ENCODE data around the gene IFT57.
"Not testable (repeated sequence)": the region's sequence is repeated elsewhere in the genome, so short reads cannot be mapped to it uniquely, and the experiment has no call there.

IFT57 gene, protein sequence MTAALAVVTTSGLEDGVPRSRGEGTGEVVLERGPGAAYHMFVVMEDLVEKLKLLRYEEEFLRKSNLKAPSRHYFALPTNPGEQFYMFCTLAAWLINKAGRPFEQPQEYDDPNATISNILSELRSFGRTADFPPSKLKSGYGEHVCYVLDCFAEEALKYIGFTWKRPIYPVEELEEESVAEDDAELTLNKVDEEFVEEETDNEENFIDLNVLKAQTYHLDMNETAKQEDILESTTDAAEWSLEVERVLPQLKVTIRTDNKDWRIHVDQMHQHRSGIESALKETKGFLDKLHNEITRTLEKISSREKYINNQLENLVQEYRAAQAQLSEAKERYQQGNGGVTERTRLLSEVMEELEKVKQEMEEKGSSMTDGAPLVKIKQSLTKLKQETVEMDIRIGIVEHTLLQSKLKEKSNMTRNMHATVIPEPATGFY

DNA sequence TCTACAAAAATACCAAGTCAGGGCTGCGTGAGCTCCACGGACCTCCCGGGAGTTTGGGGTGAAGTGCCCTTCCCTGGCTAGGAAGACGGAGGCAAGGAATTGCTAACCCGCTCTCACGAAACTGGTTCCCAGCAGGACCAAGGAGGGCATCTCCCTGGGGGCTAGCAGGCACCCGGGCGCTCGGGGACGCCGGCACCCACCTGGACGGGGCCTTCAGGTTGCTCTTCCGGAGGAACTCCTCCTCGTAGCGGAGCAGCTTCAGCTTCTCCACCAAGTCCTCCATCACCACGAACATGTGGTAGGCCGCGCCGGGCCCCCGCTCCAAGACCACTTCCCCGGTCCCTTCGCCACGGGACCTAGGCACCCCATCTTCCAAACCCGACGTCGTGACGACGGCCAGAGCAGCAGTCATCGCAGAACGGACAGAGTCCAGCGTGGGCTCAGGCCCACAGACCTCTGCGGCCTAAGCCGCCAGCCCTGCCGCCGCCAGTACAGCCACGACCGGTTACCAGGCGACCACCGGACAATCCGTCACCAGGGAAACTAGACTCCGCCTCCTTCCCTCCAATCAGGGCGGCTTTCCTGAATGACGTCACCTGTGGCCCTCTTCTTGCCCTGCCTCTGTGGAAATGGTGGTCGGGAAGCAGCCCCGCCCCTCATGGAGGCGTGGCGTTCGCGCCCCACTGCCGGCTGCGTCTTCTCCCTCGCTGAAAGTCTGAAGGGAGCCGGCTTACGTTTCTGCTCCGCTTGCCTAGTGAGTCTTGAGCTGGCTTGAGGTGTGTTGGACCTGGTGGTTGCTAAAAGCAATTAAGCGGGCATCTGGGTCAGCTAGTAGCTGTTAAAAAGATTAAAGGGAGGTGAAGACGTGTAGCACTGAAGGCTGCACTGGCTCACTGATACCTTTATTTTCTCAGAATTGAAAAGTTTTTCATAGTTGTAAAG lies at the start of gene IFT57:
TSS of gene IFT57 (minus strand) at position 514 of the 942 bp plus-strand sequence. CDS start at position 412, 102 bp downstream.
- TF ChIP-seq, protein P1, sequence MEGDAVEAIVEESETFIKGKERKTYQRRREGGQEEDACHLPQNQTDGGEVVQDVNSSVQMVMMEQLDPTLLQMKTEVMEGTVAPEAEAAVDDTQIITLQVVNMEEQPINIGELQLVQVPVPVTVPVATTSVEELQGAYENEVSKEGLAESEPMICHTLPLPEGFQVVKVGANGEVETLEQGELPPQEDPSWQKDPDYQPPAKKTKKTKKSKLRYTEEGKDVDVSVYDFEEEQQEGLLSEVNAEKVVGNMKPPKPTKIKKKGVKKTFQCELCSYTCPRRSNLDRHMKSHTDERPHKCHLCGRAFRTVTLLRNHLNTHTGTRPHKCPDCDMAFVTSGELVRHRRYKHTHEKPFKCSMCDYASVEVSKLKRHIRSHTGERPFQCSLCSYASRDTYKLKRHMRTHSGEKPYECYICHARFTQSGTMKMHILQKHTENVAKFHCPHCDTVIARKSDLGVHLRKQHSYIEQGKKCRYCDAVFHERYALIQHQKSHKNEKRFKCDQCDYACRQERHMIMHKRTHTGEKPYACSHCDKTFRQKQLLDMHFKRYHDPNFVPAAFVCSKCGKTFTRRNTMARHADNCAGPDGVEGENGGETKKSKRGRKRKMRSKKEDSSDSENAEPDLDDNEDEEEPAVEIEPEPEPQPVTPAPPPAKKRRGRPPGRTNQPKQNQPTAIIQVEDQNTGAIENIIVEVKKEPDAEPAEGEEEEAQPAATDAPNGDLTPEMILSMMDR (IDR thresholded peaks at IDR 0.05; ENCODE audit: low read depth, low read length), result no peak
- in situ Hi-C loops (cut with HindIII; ENCODE audit: low sequenced_read_pairs), result no loop called here
- DNase-seq (ENCODE audit: low read depth, low spot score), result peak; percentile 98
- peak within 1 kb of the TSS; percentile 61 for H3K4me3 ChIP-seq (ENCODE audit: low read depth, low read length)

DNA sequence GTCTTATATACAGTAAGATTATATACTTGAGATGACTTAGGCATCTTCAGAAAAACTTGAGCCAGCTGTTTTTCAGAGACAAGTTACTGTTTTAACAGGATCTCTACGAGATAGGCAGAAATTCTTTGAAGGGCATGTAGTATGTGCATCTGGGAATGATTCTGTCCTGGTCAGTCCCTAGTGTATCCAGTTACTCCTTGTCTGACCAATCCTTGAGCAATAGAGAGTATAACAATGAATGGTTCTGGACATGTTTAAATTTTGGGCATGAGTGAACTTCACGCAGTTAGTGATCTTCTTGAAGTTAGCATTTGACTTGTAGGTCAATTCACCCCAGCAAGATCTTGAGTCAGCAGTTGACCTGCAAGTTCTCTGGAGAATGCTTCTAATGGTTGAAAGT lies 49.4 kb upstream of the IFT57 start:
- DNase-seq (ENCODE audit: low read depth, low spot score), result no peak
- TF ChIP-seq, protein P1 (IDR thresholded peaks at IDR 0.05; ENCODE audit: low read depth, low read length), result no peak
- H3K4me3 ChIP-seq (ENCODE audit: low read depth, low read length), result no peak overlapping the region
- in situ Hi-C loops (cut with HindIII; ENCODE audit: low sequenced_read_pairs), result no loop called here

DNA sequence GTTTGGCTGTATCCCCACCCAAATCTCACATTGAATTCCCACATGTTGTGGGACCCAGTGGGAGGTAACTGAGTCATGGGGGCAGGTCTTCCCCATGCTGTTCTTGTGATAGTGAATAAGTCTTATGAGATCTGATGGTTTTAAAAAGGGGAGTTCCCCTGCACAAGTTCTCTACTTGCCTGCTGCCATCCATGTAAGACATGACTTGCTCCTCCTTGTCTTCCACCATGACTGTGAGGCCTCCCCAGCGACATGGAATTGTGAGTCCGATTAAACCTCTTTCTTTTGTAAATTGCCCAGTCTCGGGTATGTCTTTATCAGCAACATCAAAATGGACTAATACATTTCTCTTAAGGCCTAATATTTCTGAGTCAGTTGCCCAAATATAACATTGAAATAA lies 46.0 kb upstream of the IFT57 start:
- H3K4me3 ChIP-seq (ENCODE audit: low read depth, low read length); DNase-seq (ENCODE audit: low read depth, low spot score); in situ Hi-C loops (cut with HindIII; ENCODE audit: low sequenced_read_pairs): not testable (repeated sequence)

DNA sequence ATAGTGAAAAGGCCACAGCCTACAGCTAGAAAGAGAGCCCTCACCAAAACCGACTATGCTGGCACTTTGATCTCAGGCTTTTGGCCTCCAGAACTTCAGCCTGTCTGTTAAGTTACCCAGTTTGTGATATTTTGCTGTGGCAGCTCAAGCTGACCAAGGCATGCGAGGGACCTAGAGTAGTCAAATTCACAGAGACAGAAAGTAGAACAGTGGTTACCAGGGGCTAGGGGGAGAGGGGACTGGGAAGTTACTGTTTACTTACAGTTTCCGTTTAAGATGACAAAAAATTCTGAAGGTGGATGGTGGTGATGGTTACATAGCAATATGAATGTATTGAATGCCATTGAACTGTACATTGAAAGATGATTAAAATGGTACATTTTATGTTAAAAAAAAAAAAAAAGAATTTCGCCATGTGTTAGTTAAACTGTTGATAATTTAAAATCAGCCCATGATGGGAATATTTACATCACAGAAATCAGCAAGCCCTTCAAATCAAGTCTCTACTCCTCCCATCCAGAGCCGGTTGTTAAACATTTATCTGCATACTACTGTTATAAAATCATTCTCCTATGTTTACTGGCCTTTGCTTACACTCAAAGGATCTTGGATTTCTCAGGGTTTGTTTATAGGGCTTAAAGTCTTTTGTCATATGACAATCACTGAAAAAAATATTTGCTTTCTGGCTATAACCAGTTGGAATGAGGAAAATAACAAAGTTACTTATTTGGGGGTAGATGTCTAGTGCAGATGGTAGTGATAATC lies 42.5 kb upstream of the IFT57 start:
- H3K4me3 ChIP-seq (ENCODE audit: low read depth, low read length); in situ Hi-C loops (cut with HindIII; ENCODE audit: low sequenced_read_pairs); DNase-seq (ENCODE audit: low read depth, low spot score): not testable (repeated sequence)

DNA sequence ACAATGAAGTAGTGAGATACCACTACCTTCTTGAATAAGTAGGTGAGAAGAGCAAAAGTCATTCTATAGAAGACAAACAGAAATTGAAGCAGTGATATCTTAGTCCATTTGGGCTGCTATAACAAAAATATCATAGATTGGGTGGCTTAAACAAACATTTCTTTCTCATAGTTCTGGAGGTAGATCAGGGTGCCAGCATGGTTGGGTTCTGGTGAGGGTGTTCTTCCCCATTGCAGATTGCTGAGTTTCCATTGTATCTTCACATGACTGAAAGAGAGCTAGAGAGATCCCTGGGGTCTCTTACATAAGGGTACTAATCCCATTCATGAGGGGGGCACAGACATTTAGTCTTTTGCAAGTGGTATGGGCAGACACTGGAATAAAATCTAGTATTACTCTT lies 32.9 kb upstream of the IFT57 start:
- TF ChIP-seq, protein P1 (IDR thresholded peaks at IDR 0.05; ENCODE audit: low read depth, low read length), result no peak
- in situ Hi-C loops (cut with HindIII; ENCODE audit: low sequenced_read_pairs), result no loop called here
- no peak overlapping the region for H3K4me3 ChIP-seq (ENCODE audit: low read depth, low read length)
- DNase-seq (ENCODE audit: low read depth, low spot score), result no peak

DNA sequence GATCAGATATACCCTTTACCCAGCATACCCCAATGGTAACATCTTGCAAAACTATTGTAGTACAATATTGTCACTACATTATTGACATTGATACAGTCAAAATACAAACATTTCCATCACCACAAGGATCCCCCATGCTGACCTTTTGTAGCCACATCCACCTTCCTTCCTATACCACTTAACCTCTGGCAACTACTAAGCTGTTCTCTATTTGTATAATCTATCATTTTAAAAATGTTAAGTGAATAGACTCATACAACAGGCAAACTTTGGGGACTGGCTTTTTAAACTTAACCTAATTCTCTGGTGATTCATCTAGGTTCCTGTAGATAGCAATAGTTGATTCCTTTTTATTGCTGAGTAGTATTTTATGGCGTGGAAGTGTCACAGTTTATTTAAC lies 29.6 kb upstream of the IFT57 start:
- no peak for DNase-seq (ENCODE audit: low read depth, low spot score)
- H3K4me3 ChIP-seq (ENCODE audit: low read depth, low read length), result no peak overlapping the region
- TF ChIP-seq, protein P1 (IDR thresholded peaks at IDR 0.05; ENCODE audit: low read depth, low read length), result no peak
- in situ Hi-C loops (cut with HindIII; ENCODE audit: low sequenced_read_pairs), result no loop called here

DNA sequence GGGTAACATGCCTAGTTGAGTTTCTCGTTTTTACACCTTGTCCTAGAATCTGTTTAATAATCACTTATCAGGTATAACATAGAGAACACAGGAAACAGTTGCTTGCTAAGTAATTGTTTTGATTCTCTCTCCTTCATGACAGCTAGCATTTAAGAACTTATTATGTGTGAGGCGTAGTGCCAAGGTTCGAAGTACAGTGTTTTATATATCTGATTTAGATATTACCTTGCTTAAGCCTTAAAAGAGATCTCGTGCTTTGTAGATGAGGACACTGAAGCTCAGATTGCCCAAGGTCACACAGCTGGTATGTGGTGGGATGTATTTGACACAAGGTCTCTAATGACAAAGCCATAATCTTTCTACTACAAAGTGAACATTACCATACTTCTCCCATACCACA lies 29.0 kb upstream of the IFT57 start:
- TF ChIP-seq, protein P1 (IDR thresholded peaks at IDR 0.05; ENCODE audit: low read depth, low read length), result no peak
- in situ Hi-C loops (cut with HindIII; ENCODE audit: low sequenced_read_pairs), result no loop called here

More for the DNA sequence above, 29.0 kb upstream of the IFT57 start:
- no peak overlapping the region for H3K4me3 ChIP-seq (ENCODE audit: low read depth, low read length)
- DNase-seq (ENCODE audit: low read depth, low spot score), result no peak
